ENCODE results near the gene SPDYE6.
"Not testable (repeated sequence)": the region's sequence is repeated elsewhere in the genome, so short reads cannot be mapped to it uniquely, and the experiment has no call there.

The SPDYE6 gene

GRCh38 chr7:102356344-102356743 is at the start of gene SPDYE6:
SPDYE6 (minus strand) TSS chr7:102356444; CDS start chr7:102356023, 421 bp downstream.
- not testable (repeated sequence) for H3K4me1 Mint-ChIP-seq (ENCODE audit: low read depth); H3K36me3 Mint-ChIP-seq (ENCODE audit: low read depth); H3K27me3 Mint-ChIP-seq; H3K27ac Mint-ChIP-seq; H3K9me3 Mint-ChIP-seq; H3K4me3 Mint-ChIP-seq

GRCh38 chr7:102404862-102405188 is 48.6 kb upstream of the SPDYE6 start:
- H3K9me3 Mint-ChIP-seq, H3K27ac Mint-ChIP-seq, H3K27me3 Mint-ChIP-seq, H3K4me3 Mint-ChIP-seq: not testable (repeated sequence)
- peaks cover 11% of the 10 kb centered on the region for H3K4me1 Mint-ChIP-seq (ENCODE audit: low read depth)
- peaks cover 77% of the 10 kb centered on the region for H3K36me3 Mint-ChIP-seq (ENCODE audit: low read depth)

GRCh38 chr7:102404005-102404861 is 48.0 kb upstream of the SPDYE6 start:
- H3K36me3 Mint-ChIP-seq (ENCODE audit: low read depth) = peaks cover 75% of the 10 kb centered on the region
- H3K4me3 Mint-ChIP-seq = no peak overlapping the region
- peaks cover 11% of the 10 kb centered on the region for H3K4me1 Mint-ChIP-seq (ENCODE audit: low read depth)
- no peak overlapping the region for H3K27ac Mint-ChIP-seq
- H3K9me3 Mint-ChIP-seq = no peaks in the 10 kb centered on the region
- no peaks in the 10 kb centered on the region for H3K27me3 Mint-ChIP-seq

GRCh38 chr7:102403563-102403962 is 47.3 kb upstream of the SPDYE6 start:
- Mint-ChIP-seq H3K27ac (no peak overlapping the region), H3K9me3 (no peaks in the 10 kb centered on the region), H3K4me1 (ENCODE audit: low read depth) (peaks cover 9% of the 10 kb centered on the region), H3K4me3 (no peak overlapping the region), H3K36me3 (ENCODE audit: low read depth) (peaks cover 72% of the 10 kb centered on the region), H3K27me3 (no peaks in the 10 kb centered on the region)

- Mint-ChIP-seq H3K4me1 (ENCODE audit: low read depth) (peaks cover 22% of the 10 kb centered on the region), H3K9me3 (no peaks in the 10 kb centered on the region), H3K36me3 (ENCODE audit: low read depth) (peaks cover 51% of the 10 kb centered on the region), H3K27ac (no peak overlapping the region), H3K4me3 (no peak overlapping the region), H3K27me3 (no peaks in the 10 kb centered on the region)
These were observed 44.1 kb upstream of the SPDYE6 start for GRCh38 chr7:102400360-102400759.

- Mint-ChIP-seq H3K36me3 (ENCODE audit: low read depth) (peaks cover 43% of the 10 kb centered on the region), H3K27ac (no peak overlapping the region), H3K4me1 (ENCODE audit: low read depth) (peaks cover 24% of the 10 kb centered on the region), H3K9me3 (no peaks in the 10 kb centered on the region), H3K4me3 (no peak overlapping the region), H3K27me3 (no peaks in the 10 kb centered on the region)
These were observed 42.3 kb upstream of the SPDYE6 start for GRCh38 chr7:102398543-102398942.

GRCh38 chr7:102396710-102397019 is 40.4 kb upstream of the SPDYE6 start:
- H3K36me3 Mint-ChIP-seq (ENCODE audit: low read depth) = peaks cover 37% of the 10 kb centered on the region
- H3K27me3 Mint-ChIP-seq = no peaks in the 10 kb centered on the region

GRCh38 chr7:102395873-102396709 is 39.8 kb upstream of the SPDYE6 start, which contains the start of gene PRKRIP1:
PRKRIP1 (plus strand) TSS chr7:102396363; CDS start chr7:102396412, 49 bp downstream.
- peaks cover 24% of the 10 kb centered on the region for H3K4me1 Mint-ChIP-seq (ENCODE audit: low read depth)
- H3K27me3 Mint-ChIP-seq = no peaks in the 10 kb centered on the region
- H3K9me3 Mint-ChIP-seq = no peaks in the 10 kb centered on the region
- H3K4me3 Mint-ChIP-seq = peak within 1 kb of the TSS; percentile 93
- H3K27ac Mint-ChIP-seq = peak within 1 kb of the TSS; percentile 89
- H3K36me3 Mint-ChIP-seq (ENCODE audit: low read depth) = peaks cover 35% of the 10 kb centered on the region

More at GRCh38 chr7:102396710-102397019, 40.4 kb upstream of the SPDYE6 start:
- Mint-ChIP-seq H3K4me3 (peak overlapping the region; percentile 93), H3K9me3 (no peaks in the 10 kb centered on the region), H3K4me1 (ENCODE audit: low read depth) (peaks cover 24% of the 10 kb centered on the region), H3K27ac (peak overlapping the region; percentile 89)

GRCh38 chr7:102395592-102395872 is 39.3 kb upstream of the SPDYE6 start:
- Mint-ChIP-seq H3K27me3 (no peaks in the 10 kb centered on the region), H3K9me3 (no peaks in the 10 kb centered on the region), H3K36me3 (ENCODE audit: low read depth) (peaks cover 30% of the 10 kb centered on the region), H3K4me3 (peak overlapping the region; percentile 93), H3K27ac (peak overlapping the region; percentile 89), H3K4me1 (ENCODE audit: low read depth) (peaks cover 24% of the 10 kb centered on the region)

GRCh38 chr7:102393467-102393866 is 37.2 kb upstream of the SPDYE6 start:
- no peaks in the 10 kb centered on the region for H3K27me3 Mint-ChIP-seq
- no peak overlapping the region for H3K27ac Mint-ChIP-seq
- H3K4me1 Mint-ChIP-seq (ENCODE audit: low read depth) = peaks cover 24% of the 10 kb centered on the region
- peaks cover 28% of the 10 kb centered on the region for H3K36me3 Mint-ChIP-seq (ENCODE audit: low read depth)
- H3K9me3 Mint-ChIP-seq = no peaks in the 10 kb centered on the region
- no peak overlapping the region for H3K4me3 Mint-ChIP-seq

GRCh38 chr7:102392330-102392729 is 36.1 kb upstream of the SPDYE6 start:
- H3K9me3 Mint-ChIP-seq = no peaks in the 10 kb centered on the region
- peaks cover 22% of the 10 kb centered on the region for H3K4me1 Mint-ChIP-seq (ENCODE audit: low read depth)
- peaks cover 26% of the 10 kb centered on the region for H3K36me3 Mint-ChIP-seq (ENCODE audit: low read depth)
- H3K4me3 Mint-ChIP-seq = no peak overlapping the region
- no peak overlapping the region for H3K27ac Mint-ChIP-seq
- H3K27me3 Mint-ChIP-seq = no peaks in the 10 kb centered on the region

- Mint-ChIP-seq H3K9me3 (no peaks in the 10 kb centered on the region), H3K36me3 (ENCODE audit: low read depth) (peaks cover 37% of the 10 kb centered on the region), H3K27ac (no peak overlapping the region), H3K27me3 (no peaks in the 10 kb centered on the region), H3K4me1 (ENCODE audit: low read depth) (peaks cover 8% of the 10 kb centered on the region), H3K4me3 (no peak overlapping the region)
These were observed 34.6 kb upstream of the SPDYE6 start for GRCh38 chr7:102390697-102391484.

- Mint-ChIP-seq H3K27ac (no peak overlapping the region), H3K4me3 (no peak overlapping the region), H3K9me3 (no peaks in the 10 kb centered on the region), H3K27me3 (no peaks in the 10 kb centered on the region), H3K36me3 (ENCODE audit: low read depth) (peaks cover 40% of the 10 kb centered on the region), H3K4me1 (ENCODE audit: low read depth) (no peaks in the 10 kb centered on the region)
These were observed 33.6 kb upstream of the SPDYE6 start for GRCh38 chr7:102389810-102390209.

GRCh38 chr7:102387064-102387463 is 30.8 kb upstream of the SPDYE6 start:
- Mint-ChIP-seq H3K36me3 (ENCODE audit: low read depth) (peaks cover 37% of the 10 kb centered on the region), H3K9me3 (no peaks in the 10 kb centered on the region)

More at GRCh38 chr7:102387064-102387463, 30.8 kb upstream of the SPDYE6 start:
- Mint-ChIP-seq H3K4me1 (ENCODE audit: low read depth) (no peaks in the 10 kb centered on the region), H3K27me3 (no peaks in the 10 kb centered on the region), H3K4me3 (no peak overlapping the region), H3K27ac (no peak overlapping the region)

All from stimulated activated naive CD8-positive, alpha-beta T cell treated with anti-CD3 and anti-CD28 coated beads, Interleukin-15, Interleukin-2, amounts not matched to agents 100 ng/mL and 50 ng/mL, for 24 hours (primary cell).